ENCODE data around the gene PDCL2.

GRCh38 chr4:55560096-55560495 is 31.9 kb downstream of the PDCL2 start:
- no peak for TF ChIP-seq CTCF (IDR thresholded peaks at IDR 0.05)
- TF ChIP-seq POLR2A (IDR thresholded peaks at IDR 0.05): no peak
